ENCODE measurements around the gene CORO1C.

Gene CORO1C

GRCh38 chr12:108646600-108647579, 84.4 kb downstream of the CORO1C start:
- no peak for DNase-seq (ENCODE audit: low spot score)

GRCh38 chr12:108645686-108646599, 85.4 kb downstream of the CORO1C start:
- no peak for DNase-seq (ENCODE audit: low spot score)

DNA sequence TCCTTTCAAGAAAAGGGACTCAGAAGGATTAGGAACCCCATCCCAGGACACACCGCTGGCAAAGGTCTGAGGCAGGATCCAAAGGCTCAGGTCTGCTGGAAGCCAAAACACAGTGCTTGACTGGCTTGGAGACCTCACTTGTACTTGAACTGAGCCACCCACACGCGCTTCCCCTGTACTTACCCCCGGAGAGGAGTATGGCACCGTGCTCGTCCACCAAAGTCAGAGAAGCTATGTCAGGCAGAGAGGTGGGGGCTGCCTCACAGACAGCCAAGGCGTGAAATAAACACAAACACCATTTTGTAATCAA, 86.6 kb downstream of the CORO1C start:
- DNase-seq (ENCODE audit: low spot score): no peak

- DNase-seq (ENCODE audit: low spot score): no peak
Measured at GRCh38 chr12:108643941-108644810, 87.1 kb downstream of the CORO1C start.

- no peak for DNase-seq (ENCODE audit: low spot score)
Measured at GRCh38 chr12:108642899-108643654, 88.2 kb downstream of the CORO1C start.

- DNase-seq (ENCODE audit: low spot score): no peak
Measured at GRCh38 chr12:108642269-108642870, 88.9 kb downstream of the CORO1C start.

DNA sequence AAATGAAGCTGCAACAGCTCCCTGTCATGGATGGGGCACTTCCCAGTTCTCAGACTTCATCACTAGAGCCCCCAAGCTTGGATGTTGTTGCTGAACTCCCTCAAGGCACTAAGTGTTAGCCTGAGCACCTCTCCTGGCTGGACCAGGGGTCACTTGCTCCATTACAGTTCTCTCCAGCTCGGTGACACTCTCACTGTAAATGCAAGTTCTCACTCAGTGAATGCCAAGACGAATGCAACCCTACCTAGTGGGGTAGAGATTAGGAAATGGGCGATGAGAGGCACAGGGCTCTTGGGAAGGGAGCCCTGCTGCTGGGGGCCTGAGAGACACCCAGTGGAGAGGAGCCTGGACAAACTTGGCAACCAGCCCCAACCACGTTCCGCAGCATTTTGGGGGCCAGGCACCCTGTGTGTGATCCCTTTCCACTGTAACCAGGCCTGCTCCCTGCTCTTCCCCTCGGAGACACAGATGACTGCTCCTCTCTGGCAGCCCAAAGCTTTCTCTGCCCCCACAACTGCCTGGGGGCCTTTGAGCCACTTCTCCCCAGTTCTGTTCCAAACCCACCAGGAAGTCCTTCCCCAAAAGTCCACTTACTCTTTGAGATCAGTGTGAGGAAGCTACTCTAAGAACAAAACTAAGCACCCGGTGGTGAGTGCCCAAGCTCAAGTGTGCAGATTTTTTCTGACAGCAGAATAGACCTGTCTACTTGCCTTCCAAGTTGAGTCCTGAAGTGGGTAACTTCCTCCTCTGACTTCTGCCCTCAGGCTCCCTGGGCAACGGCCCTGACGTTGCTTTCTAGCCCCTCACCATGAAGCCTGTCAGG, 89.7 kb downstream of the CORO1C start:
- no peak for DNase-seq (ENCODE audit: low spot score)

GRCh38 chr12:108640802-108641445, 90.4 kb downstream of the CORO1C start:
- DNase-seq (ENCODE audit: low spot score): no peak

DNA sequence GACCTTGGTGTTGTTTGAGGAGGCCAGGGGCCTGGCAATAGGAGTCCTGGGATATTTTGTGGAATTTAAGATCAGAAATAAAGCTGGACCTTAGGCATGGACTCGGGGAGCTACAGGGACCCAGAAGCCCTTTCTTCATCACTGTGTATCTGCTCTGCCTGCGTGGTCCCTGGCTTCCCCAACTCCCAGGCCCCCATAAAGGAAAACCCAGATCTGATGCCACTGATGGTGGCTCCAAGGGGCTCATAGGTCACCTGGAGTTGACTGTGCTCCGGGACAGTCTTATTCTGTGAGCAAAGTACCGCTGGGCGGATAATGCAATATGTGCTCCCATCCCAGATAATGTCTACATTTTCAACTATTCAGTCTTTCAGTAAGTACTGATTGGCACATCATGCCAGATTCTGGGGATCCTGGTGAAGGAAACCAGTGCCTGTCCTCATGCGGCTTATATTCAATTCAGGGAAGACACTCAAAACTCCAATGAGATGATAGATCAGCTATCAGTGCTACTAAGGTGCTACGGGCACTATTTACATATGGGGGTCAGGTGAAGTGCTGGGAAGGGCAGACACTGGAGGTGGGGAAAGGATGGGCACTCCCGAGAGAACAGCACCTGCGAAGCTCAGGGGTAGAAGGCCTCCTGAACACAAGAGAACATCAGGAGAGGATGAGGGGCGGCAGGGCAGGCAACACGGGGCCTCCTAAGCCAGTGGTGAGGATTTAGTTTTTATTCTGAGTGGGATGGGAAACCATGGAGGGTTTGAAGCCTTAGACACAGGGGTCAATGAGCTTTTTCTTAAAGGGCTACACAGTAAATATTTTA, 92.1 kb downstream of the CORO1C start:
- no peak for DNase-seq (ENCODE audit: low spot score)

DNA sequence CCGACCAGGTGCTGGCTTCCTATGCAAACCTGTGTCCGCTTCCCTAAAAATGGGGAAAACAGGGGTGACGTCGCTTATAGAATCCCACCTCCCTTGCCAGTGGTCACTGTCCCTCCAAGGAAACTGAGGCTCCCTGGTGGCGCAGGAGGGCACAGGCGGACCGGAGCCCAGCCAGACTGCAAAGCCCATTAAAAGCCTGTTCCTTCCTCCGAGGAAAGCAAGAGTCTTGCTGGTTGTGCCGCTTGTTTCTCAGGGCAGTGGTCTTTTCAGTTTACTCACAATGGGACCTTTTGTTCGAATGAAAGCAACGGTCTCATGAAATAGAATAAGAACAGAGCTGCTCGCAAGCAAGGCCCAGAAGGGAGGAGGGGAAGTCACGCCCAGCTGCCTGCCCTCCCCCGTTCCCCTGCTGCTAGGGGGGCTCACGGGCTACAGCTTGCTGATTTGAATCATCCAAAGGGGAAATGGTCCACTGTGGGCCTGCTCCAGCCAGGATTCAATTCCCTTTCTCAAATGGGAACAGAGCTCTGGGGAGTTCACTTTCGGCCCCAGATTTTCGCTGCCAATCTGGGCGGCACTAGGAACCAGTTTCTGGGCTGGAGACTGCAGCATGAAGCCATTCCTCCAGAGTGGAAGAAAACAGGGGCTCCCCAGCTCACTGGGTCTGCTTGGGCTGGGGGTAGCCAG, 93.0 kb downstream of the CORO1C start:
- no peak for DNase-seq (ENCODE audit: low spot score)

GRCh38 chr12:108637222-108637971, 93.9 kb downstream of the CORO1C start:
- no peak for DNase-seq (ENCODE audit: low spot score)

- DNase-seq (ENCODE audit: low spot score): no peak
Measured at GRCh38 chr12:108635997-108636808, 95.1 kb downstream of the CORO1C start.

- no peak for DNase-seq (ENCODE audit: low spot score)
Measured at GRCh38 chr12:108635201-108635996, 95.9 kb downstream of the CORO1C start.

DNA sequence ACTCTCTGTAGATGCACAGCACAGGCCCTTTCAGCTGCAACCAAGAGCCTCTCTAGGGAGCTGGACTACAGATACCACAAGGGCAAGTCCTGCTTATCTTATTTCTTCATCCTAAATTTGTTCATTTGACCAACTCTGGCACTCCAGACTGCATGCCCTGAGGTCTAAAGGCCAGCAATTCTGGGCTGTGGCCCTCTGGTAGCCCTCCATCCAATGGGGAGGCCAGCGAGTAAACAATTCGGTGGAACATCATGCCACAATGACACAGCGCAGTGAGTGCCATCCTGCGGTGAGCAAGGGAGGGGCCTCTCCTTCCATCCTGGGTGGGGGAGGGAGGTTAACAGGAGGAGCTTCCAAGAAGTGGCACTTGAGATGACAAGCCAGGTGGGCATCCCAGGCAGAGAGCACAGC, 97.0 kb downstream of the CORO1C start:
- DNase-seq (ENCODE audit: low spot score): no peak

GRCh38 chr12:108633534-108634248, 97.6 kb downstream of the CORO1C start, which contains the start of gene SELPLG:
SELPLG (minus strand) TSS chr12:108633894; CDS start chr12:108624307, 9,587 bp downstream.
- DNase-seq (ENCODE audit: low spot score): no peak

Measured in HuH-7.5 (cell line).